OCI-LY7 (cell line): Measurements from ENCODE around the gene GNAT2. TPM values are rescaled to one million over a fixed set of nuclear protein-coding genes. Genes with fewer than 3 reads are reported as not detected.

Experiments
- BruUV-seq: library from RNA; stranded (reverse); fragments of 400-500 nt; replicated peaks from 2 replicates; lab custom pipeline; 2021; lab: Mats Ljungman, UMichigan
- CTCF ChIA-PET: fragments of 300-600 bp; sonication (Branson Sonifier 250); formaldehyde crosslinking; loops from one replicate; lab custom pipeline; 2022; ENCODE audit warnings: antibody characterized with exemption; ENCODE audit not compliant: unreplicated experiment; lab: Charles Lee
- POLR2A ChIA-PET: fragments of 300-600 bp; sonication (Branson Sonifier 250); formaldehyde crosslinking; loops from one replicate; lab custom pipeline; 2022; ENCODE audit warnings: antibody characterized with exemption; lab: Charles Lee
- DNase-seq: peaks from one replicate; pipeline ENCODE4 v3.0.0-alpha.2; 2015; ENCODE audit warnings: low spot score
- H2AFZ ChIP-seq: fragments of 200-600 bp; sonication (generic), shearing (Covaris generic); 2 replicates; pipeline ENCODE4 v1.6.1; 2014; ENCODE audit warnings: mild to moderate bottlenecking, antibody characterized with exemption, low read length, moderate library complexity
- H3K27ac ChIP-seq: fragments of 200-600 bp; sonication (generic); 2 replicates; pipeline ENCODE4 v1.5.1; 2014; ENCODE audit warnings: mixed run types, low read depth, mild to moderate bottlenecking, moderate library complexity, low read length, inconsistent platforms; ENCODE audit not compliant: poor library complexity, severe bottlenecking
- H3K36me3 ChIP-seq: fragments of 200-600 bp; sonication (generic); 2 replicates; pipeline ENCODE4 v1.6.1; 2014; ENCODE audit warnings: mild to moderate bottlenecking, antibody characterized with exemption, low read length, moderate library complexity, mixed read lengths; ENCODE audit not compliant: insufficient read depth
- H3K4me1 ChIP-seq: fragments of 200-600 bp; sonication (generic); 2 replicates; pipeline ENCODE4 v1.5.1; 2014; ENCODE audit warnings: mild to moderate bottlenecking, low read length; ENCODE audit not compliant: insufficient read depth, poor library complexity, severe bottlenecking
- H3K4me2 ChIP-seq: fragments of 200-600 bp; sonication (generic); 2 replicates; pipeline ENCODE4 v1.6.1; 2014; ENCODE audit warnings: mild to moderate bottlenecking, low read length
- H3K4me3 ChIP-seq: fragments of 200-600 bp; sonication (generic); 2 replicates; pipeline ENCODE4 v1.5.1; 2014; ENCODE audit warnings: mild to moderate bottlenecking, low read depth, low read length; ENCODE audit not compliant: poor library complexity, severe bottlenecking
- H3K79me2 ChIP-seq: fragments of 200-600 bp; sonication (generic); 2 replicates; pipeline ENCODE4 v1.6.1; 2016; ENCODE audit warnings: low read depth, mild to moderate bottlenecking, low read length, moderate library complexity, mixed read lengths; ENCODE audit not compliant: insufficient read depth
- H3K9me2 ChIP-seq: fragments of 200-600 bp; sonication (generic); 2 replicates; pipeline ENCODE4 v1.6.1; 2016; ENCODE audit warnings: mild to moderate bottlenecking, low read length, mixed read lengths; ENCODE audit not compliant: insufficient read depth
- H3K9me3 ChIP-seq: fragments of 200-600 bp; sonication (generic); 2 replicates; pipeline ENCODE4 v1.6.1; 2014; ENCODE audit warnings: mild to moderate bottlenecking, mixed run types, low read length, mixed read lengths
- H4K20me1 ChIP-seq: fragments of 200-600 bp; sonication (generic); 2 replicates; pipeline ENCODE4 v1.6.1; 2014; ENCODE audit warnings: mild to moderate bottlenecking, antibody characterized with exemption, low read length, moderate library complexity, mixed read lengths; ENCODE audit not compliant: insufficient read depth
- EZH2phosphoT487 ChIP-seq: fragments of 200-600 bp; sonication (generic); IDR thresholded peaks from 2 replicates; pipeline ENCODE4 v1.6.1; 2018; ENCODE audit warnings: low read depth, borderline replicate concordance, mild to moderate bottlenecking, mixed run types, antibody characterized with exemption, low read length, moderate library complexity, mixed read lengths
- intact Hi-C: fragments of 100-400 bp; cut with micrococcal nuclease; formaldehyde crosslinking; loops from one replicate; pipeline ENCODE4 v1.10.0; 2022; ENCODE audit not compliant: unreplicated experiment
- total RNA-seq, 2 experiments: library from RNA; depleted of rRNA in 1 of 2; stranded (reverse); fragments of >200 nt in 1 of 2; shearing (Covaris generic) in 1 of 2; gene quantifications; 2 replicates each; pipeline ENCODE4 v1.2.3, GENCODE V29; 2014 to 2022
- TF ChIP-seq, protein P1 (sequence below): fragments of 200-600 bp; sonication (generic); conservative IDR thresholded peaks from 2 replicates; pipeline ENCODE4 v1.5.1; 2014; ENCODE audit warnings: mild to moderate bottlenecking, antibody characterized with exemption, low read length, moderate library complexity, mixed read lengths

The GNAT2 gene
- total RNA-seq, 2 experiments from 2014 or later: 1.3 TPM; not detected in 1

DNA sequence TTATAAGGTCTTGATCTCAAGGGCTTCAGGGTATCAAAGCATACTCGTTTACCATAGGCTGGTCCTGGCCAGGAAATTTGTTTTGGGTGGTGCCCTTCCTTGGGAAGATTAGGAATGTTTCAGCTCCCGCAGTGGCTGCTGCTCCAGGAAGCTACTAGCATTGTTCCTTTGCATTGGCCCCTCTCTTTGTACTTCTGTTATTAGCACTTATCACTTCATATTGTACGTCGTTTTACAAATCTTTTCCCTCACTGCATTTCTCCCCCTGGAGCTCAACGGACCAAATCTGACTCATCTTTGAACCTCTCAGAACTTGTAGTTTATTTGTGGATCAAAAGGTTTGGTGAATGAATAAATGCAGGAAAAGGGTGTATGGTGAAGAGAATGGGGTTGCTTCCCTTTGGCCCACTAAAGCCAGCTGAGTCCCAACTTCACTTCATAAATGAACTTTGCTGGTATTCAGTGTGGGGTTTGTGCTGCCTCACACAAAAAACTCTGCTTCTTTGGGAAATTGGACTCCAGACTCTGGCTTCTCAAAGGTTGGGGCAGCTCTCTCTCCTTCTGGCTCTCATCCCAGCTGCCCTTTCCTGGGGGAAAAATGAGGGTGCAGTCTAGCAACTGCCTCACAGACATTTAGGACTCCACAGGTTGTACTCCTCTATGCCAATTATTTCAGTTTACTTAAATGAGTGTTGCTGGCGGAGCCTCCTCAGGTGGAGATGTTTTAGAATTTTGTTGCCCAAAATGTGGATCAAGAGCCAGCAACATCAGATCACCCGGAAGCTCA lies 5.9 kb downstream of the GNAT2 start:
- TF ChIP-seq, protein P1, sequence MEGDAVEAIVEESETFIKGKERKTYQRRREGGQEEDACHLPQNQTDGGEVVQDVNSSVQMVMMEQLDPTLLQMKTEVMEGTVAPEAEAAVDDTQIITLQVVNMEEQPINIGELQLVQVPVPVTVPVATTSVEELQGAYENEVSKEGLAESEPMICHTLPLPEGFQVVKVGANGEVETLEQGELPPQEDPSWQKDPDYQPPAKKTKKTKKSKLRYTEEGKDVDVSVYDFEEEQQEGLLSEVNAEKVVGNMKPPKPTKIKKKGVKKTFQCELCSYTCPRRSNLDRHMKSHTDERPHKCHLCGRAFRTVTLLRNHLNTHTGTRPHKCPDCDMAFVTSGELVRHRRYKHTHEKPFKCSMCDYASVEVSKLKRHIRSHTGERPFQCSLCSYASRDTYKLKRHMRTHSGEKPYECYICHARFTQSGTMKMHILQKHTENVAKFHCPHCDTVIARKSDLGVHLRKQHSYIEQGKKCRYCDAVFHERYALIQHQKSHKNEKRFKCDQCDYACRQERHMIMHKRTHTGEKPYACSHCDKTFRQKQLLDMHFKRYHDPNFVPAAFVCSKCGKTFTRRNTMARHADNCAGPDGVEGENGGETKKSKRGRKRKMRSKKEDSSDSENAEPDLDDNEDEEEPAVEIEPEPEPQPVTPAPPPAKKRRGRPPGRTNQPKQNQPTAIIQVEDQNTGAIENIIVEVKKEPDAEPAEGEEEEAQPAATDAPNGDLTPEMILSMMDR: no peak
- H3K9me3 ChIP-seq: no peaks in the 10 kb centered on the region
- intact Hi-C loops: no loop called here
- no peaks in the 10 kb centered on the region for H3K79me2 ChIP-seq
- H3K9me2 ChIP-seq: no peaks in the 10 kb centered on the region
- H2AFZ ChIP-seq: no peak overlapping the region
- POLR2A ChIA-PET: interaction anchor here (0.6 to 1.6 kb wide), 5 partner anchors 11 to 407 kb away, joined by 3 to 10 read pairs (median 5); no protein-coding TSS in a partner anchor
- H3K36me3 ChIP-seq: no peaks in the 10 kb centered on the region
- BruUV-seq: no TSS peak
- H3K27ac ChIP-seq: no peak overlapping the region
- peaks cover 13% of the 10 kb centered on the region for H3K4me1 ChIP-seq
- no peak overlapping the region for H3K4me3 ChIP-seq
- no peak for DNase-seq
- no peaks in the 10 kb centered on the region for H4K20me1 ChIP-seq
- H3K4me2 ChIP-seq: no peak overlapping the region
- CTCF ChIA-PET: interaction anchor here (0.6 kb wide), 1 partner anchor 120 kb away, joined by 5 read pairs; the partner anchor contains the start of gene CYB561D1

DNA sequence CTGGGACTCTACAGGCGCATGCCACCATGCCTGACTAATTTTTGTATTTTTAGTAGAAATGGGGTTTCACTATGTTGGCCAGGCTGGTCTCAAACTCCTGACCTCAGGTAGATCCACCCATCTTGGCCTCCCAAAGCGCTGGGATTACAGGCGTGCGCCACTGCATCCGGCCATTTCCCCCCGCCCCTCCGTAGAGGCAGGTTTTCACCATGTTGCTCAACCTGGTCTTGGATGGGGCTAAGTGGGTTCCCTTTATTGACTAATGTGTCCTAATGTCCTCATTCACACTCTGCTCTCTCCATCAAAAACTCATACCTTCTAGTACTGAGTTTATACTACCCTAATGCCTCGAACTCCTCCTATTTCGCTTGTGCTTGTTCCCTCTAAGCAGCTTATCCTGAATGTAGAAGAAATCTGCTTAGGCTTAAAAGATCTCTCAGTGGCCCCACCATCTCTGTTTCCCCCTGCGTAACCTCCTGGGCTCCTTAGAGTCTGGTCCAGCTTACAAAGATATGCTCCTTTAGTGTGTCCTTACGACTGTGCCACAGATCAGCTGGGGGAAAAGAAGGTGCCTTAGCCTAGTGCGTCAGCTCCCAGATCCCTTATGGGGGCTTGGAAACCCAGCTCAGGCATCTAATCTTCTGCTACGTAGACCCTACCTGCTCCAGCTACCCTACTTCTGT lies 8.0 kb downstream of the GNAT2 start:
- no peaks in the 10 kb centered on the region for H3K9me2 ChIP-seq
- H3K79me2 ChIP-seq: no peaks in the 10 kb centered on the region
- H3K4me3 ChIP-seq: no peak overlapping the region
- no peak overlapping the region for H3K4me2 ChIP-seq
- no peak overlapping the region for H2AFZ ChIP-seq
- no peak overlapping the region for H3K27ac ChIP-seq
- CTCF ChIA-PET: interaction anchor here (0.8 to 1.5 kb wide), 2 partner anchors 11 to 13 kb away, joined by 4 read pairs; no protein-coding TSS in a partner anchor
- intact Hi-C loops: no loop called here
- no TSS peak for BruUV-seq
- no peaks in the 10 kb centered on the region for H3K9me3 ChIP-seq
- no peaks in the 10 kb centered on the region for H4K20me1 ChIP-seq
- no peaks in the 10 kb centered on the region for H3K36me3 ChIP-seq
- TF ChIP-seq, protein P1: no peak
- TF ChIP-seq EZH2phosphoT487: no peak
- POLR2A ChIA-PET: interaction anchor here (0.9 kb wide), 1 partner anchor 10 kb away, joined by 5 read pairs; no protein-coding TSS in a partner anchor
- H3K4me1 ChIP-seq: peaks cover 9% of the 10 kb centered on the region
- DNase-seq: no peak
